GM18499 (cell line): Measurements from ENCODE around the gene JAGN1.
"Not testable (repeated sequence)": the region's sequence is repeated elsewhere in the genome, so short reads cannot be mapped to it uniquely, and the experiment has no call there.

Experiments
- ATAC-seq: cut with Tn5 transposase; IDR thresholded peaks from one replicate; pipeline ENCODE4 v1.9.1; 2021; ENCODE audit warnings: moderate number of reproducible peaks; ENCODE audit not compliant: insufficient read depth, unreplicated experiment

Gene JAGN1

GRCh38 chr3:9865125-9865637 is 25.2 kb upstream of the JAGN1 start:
- ATAC-seq = not testable (repeated sequence)

DNA sequence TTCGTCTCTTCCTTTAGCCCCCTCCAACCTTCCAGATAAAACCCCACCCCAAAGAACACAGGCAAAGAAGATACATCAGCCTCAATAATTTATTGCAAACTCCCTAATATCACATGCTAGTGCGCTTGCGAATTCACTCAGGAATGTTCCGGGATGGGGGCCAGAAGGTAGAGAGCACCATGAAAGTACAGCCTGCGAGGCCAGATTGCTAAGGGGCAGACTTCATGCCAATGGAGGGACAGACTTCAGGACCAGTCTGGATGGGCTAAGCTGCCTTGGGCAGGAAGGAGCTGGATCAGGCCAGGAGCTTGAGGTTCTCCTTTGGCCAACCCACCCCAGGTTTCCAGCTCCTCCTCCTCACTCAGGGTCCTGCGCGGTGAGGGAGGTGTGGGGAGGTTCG is 23.8 kb upstream of the JAGN1 start:
- no peak for ATAC-seq

DNA sequence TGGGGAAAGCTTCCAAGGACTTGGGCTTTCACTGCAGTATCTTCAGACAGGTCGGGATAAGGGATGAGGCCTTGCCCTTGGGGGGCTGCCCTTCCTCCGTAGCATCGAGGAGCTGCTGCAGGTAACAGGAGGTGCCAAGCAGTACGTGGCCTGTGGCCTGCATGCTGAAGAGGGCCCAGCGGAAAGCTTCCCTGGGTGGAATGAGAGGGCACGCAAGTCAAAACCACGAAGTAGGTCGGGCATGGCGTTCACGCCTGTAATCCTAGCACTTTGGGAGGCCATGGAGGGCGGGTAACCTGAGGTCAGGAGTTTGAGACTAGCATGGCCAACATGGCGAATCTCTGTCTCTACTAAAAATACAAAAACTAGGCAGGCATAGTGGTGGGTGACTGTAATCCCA is 23.3 kb upstream of the JAGN1 start:
- ATAC-seq = no peak

- no peak for ATAC-seq
Measured at GRCh38 chr3:9869955-9870354, 20.5 kb upstream of the JAGN1 start.

DNA sequence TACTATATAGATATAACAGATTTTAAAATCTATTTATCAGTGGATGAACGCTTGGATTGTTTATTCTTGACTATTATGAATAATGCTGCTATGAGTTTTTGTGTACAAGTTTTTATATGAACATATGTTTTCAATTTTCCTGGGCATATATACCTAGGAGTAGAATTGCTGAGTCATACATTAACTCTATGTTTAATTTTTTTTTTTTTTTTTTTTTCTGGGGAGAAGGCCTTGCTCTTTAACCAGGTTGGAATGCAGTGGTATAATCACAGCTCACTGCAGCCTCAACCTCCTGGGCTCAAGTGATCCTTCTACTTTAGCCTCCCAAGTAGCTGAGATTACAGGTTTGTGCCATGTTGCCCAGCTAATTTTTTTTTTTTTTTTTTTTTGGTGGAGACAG is 19.4 kb upstream of the JAGN1 start:
- no peak for ATAC-seq

- ATAC-seq = not testable (repeated sequence)
Measured at GRCh38 chr3:9872067-9872466, 18.3 kb upstream of the JAGN1 start.

GRCh38 chr3:9875448-9875847 is 15.0 kb upstream of the JAGN1 start:
- no peak for ATAC-seq

DNA sequence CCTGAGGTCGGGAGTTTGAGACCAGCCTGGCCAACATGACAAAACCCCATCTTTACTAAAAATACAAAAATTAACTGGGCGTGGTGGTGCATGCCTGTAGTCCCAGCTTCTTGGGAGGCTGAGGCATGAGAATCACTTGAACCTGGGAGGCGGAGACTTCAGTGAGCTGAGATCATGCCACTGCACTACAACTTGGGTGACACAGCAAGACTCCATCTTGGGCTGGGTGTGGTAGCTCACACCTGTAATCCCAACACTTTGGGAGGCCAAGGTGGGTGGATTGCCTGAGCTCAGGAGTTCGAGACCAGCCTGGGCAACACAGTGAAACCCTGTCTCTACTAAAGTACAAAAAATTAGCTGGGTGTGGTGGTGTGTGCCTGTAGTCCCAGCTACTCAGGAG is 14.2 kb upstream of the JAGN1 start:
- ATAC-seq = not testable (repeated sequence)

- ATAC-seq = no peak
Measured at GRCh38 chr3:9876991-9877390, 13.4 kb upstream of the JAGN1 start.

DNA sequence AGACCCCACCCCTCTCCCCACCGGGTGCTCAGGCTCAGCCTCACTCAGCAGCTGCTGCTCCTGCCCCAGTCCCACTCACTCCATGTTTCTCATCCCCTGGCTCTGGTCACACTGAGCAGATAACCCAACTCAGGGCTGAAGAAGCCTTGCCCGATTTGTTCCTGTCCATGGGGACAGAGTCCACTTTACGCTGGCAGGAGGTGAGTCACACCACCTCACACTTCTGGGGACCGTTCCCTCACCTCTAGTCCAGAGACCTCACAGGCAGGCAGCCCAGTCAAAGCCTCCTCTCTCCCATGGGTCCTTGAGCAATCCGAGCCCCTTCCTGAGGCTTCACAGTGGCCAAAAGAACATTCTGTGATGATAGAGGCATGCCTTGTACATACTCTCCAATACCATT is 11.7 kb upstream of the JAGN1 start:
- no peak for ATAC-seq

GRCh38 chr3:9879830-9880549 is 10.4 kb upstream of the JAGN1 start, which contains the start of gene CIDEC:
Gene CIDEC, minus strand, starts transcription at chr3:9880253. Its CDS starts 1,767 bp downstream, at chr3:9878486.
- ATAC-seq = no peak

DNA sequence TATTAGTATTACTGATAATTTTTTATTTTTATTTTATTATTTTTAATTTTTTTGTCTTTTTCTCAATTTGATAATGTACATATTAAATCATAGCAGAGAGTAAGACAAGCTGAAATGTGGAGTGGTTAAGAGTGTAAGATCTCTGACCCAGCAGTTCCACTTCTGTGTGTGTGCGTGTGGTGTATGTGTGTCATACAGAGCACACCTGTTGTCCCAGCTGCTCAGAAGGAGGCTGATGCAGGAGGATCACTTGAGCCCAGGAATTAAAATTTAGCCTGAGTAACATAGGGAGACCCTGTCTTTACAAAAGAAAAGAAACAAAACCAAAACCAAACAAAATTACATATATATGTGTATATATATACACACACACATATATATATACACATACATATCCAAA is 9.0 kb upstream of the JAGN1 start:
- ATAC-seq = no peak

GRCh38 chr3:9883706-9884554 is 6.5 kb upstream of the JAGN1 start:
- no peak for ATAC-seq

GRCh38 chr3:9884555-9885165 is 5.8 kb upstream of the JAGN1 start:
- ATAC-seq = no peak

- ATAC-seq = no peak
Measured at GRCh38 chr3:9886328-9886727, 4.1 kb upstream of the JAGN1 start.

- no peak for ATAC-seq
Measured at GRCh38 chr3:9887480-9887879, 2.9 kb upstream of the JAGN1 start.

- no peak for ATAC-seq
Measured at GRCh38 chr3:9888540-9888939, 1.9 kb upstream of the JAGN1 start.

DNA sequence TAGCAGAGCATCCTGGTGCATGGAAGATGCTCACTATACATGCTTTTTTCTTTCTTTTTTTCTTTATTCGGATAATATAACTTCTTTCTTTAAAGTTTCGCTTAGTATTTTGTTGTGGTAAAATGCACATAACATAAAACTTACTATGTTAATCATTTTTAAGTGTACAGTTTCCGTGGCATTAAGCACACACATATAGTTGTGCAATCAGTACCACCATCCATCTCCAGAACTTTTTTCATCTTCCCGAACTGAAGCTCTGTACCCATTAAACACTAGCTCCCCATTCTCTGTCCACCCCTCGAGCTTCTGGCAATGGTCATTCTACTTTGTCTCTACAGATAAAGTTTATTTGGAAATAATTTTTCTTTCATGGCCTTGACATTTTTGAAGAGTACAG is 1.0 kb upstream of the JAGN1 start:
- ATAC-seq = no peak

DNA sequence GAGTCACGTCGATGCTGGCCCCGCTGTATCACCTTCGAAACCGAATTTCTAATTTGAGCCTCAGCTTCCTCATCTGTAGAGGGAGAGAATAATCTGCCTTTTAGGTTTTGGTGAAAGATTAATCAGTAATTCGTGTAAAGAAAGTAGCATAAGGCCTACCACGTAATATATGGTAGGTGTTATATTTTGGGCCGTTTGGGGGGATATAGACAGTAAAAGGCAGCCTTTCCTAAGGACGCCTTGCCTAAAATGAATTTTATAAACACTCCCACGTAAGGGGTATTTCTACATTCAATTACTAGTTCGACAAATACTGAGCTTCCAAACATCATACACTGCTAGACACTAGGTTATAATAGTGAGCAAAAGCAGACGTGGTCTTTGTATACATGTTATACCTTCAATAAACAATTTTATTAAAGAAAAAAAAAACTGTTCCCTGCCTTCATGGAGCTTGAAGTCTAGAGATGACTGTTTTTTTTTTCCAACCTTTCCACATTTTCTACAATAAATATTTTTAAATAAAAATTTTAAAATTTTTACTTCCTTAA is 737 bp downstream of the JAGN1 start:
- no peak for ATAC-seq

DNA sequence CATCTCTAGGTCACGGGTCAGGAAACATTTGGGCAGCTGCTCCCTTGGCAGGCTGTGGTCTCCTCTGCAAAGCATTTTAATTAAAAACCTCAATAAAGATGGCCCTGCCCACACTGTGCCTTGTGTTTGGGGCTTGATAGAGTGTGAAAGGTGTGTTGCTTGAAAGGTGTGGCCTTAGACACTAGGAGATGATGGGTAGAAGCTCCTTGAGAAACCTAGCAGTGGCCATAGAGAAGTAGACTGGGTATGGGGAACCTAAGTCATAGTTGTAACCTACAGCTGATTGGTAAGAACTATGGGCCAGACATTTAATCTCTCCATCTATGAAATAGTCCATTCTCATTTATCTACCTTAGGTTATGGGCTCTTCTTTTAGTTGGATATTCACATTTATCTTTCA is 3.3 kb downstream of the JAGN1 start:
- no peak for ATAC-seq

- ATAC-seq = not testable (repeated sequence)
Measured at GRCh38 chr3:9895715-9896114, 5.3 kb downstream of the JAGN1 start.
